GM21717 (cell line): ENCODE data around the gene CDC42EP5.
"Not testable (repeated sequence)": the region's sequence is repeated elsewhere in the genome, so short reads cannot be mapped to it uniquely, and the experiment has no call there.

Experiments used
- ATAC-seq: cut with Tn5 transposase; IDR thresholded peaks from one replicate; pipeline ENCODE4 v1.9.1; 2021; ENCODE audit warnings: mild to moderate bottlenecking, moderate library complexity; ENCODE audit not compliant: unreplicated experiment

The CDC42EP5 gene

DNA sequence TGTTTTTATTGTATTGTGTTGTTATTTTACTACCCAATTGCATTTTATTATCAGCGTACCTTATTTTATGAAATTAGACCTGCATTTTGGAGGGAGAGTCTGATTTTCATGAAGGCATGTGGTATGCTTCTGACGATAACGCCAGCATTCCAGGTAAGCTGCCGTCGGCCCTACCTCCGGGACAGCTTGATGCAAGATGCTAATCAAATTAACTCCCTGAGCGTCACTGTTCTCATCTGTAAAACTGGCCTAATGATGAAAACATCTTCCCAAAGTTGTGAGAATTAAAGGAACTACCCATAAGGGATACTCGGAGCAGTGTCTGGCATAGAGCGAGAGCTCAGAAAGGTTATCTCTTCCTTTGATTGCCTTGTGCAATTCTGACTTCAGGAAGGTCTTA lies 16.7 kb upstream of the CDC42EP5 start:
- ATAC-seq: no peak

- ATAC-seq: no peak
Observed at GRCh38 chr19:54489341-54489740, 16.2 kb upstream of the CDC42EP5 start.

GRCh38 chr19:54485851-54486250 lies 12.8 kb upstream of the CDC42EP5 start:
- no peak for ATAC-seq

DNA sequence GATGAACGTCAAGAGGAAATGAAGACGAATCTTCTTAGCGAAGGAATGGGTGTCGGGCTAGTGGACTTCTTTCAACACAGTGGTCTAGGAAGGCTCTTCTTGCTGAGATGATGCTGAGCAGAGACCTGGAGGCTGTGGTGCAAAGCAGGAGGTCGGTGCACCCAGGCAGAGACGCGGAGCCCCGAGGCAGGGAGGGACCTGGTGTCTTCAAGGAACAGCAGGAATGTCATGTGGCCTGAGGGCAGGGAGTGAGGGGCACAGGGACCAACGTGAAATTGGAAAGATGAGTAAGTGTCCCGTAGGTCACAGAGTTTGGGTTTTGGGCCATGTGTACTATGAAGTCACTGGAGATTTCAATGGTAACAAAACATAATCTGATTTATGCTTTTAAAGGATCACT lies 11.4 kb upstream of the CDC42EP5 start:
- ATAC-seq: no peak

DNA sequence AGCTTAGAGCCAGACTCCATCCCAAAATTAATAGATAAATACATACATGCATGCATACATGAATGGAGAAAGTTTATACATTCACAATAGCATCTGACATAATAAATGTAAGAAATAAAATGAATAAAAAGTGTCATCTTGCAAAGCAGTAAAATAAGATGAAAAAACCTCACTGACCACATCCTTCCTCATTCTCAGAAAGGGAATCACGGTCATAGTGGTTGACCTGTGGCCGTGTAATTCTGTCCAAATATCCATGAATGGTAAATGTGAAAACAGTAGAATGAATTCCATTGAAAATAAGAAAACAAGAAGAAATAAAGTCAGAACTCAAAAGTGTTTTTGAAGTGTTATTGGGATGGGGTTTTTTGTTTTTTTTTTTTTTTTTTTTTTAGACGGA lies 9.8 kb upstream of the CDC42EP5 start:
- ATAC-seq: no peak

DNA sequence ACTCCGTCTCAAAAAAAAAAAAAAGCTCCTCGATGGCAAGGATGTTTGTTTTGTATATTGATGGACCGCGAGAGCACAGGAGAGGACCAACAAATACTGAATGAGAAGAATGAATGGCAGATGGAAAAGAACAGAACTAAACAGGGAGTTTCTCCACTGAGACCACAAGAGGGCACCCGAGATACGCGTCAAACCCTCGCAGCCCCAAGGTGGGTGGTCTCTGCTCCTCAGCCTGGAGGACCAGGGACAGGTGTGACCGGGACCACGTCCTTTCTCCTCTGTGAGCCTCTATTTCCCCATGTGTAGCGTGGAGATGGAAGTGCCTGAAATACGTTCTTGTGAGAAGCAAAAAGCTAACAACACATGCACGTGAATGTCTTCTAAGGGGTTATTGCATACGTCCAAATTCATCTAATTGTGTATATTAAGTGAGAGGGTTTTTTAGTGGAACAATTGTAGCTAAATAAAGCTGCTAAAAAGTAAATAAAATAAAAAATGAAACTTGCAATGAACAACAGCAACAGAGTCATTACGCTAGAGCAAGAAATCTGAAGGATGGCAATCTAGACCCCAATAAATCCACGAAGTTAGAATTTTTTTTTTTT lies 8.3 kb upstream of the CDC42EP5 start:
- no peak for ATAC-seq

DNA sequence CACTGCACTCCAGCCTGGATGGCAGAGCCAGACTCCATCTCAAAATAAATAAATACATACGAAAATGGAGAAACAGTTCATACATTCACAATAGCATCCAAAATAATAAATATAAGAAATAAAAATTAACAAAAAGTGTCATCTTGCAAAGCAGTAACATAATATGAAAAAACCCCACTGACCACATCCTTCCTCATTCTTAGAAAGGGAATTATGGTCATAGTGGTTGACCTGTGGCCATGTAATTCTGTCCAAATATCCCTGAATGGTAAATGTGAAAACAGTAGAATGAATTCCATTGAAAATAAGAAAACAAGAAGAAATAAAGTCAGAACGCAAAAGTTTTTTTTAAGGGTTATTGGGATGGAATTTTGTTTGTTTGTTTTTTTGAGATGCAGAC lies 7.0 kb upstream of the CDC42EP5 start:
- ATAC-seq: no peak

DNA sequence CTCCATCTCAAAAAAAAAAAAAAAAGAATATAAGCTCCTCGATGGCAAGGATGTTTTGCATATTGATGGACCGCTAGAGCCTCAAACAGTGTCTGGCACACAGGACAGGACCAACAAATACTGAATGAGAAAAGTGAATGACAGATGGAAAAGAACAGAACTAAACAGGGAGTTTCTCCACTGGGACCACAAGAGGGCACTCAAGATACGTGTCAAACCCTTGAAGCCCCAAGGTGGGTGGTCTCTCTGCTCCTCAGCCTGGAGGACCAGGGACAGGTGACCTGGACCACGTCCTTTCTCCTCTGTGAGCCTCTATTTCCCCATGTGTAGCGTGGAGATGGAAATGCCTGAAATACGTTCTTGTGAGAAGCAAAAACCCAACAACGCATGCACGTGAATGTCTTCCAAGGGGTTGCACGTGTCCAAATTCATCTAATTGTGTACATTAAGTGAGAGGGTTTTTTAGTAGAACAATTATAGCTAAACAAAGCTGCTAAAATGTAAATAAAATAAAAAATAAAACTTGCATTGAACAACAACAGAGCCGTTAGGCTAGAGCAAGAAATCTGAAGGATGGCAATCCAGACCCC lies 5.7 kb upstream of the CDC42EP5 start:
- no peak for ATAC-seq

GRCh38 chr19:54477650-54478049 lies 4.6 kb upstream of the CDC42EP5 start:
- ATAC-seq: no peak

GRCh38 chr19:54475706-54476105 lies 2.6 kb upstream of the CDC42EP5 start:
- no peak for ATAC-seq

GRCh38 chr19:54473892-54474372 lies 836 bp upstream of the CDC42EP5 start:
- ATAC-seq: no peak

- ATAC-seq: no peak
Observed at GRCh38 chr19:54470991-54471782, 1.9 kb downstream of the CDC42EP5 start.

GRCh38 chr19:54470276-54470887 lies 2.7 kb downstream of the CDC42EP5 start:
- no peak for ATAC-seq

DNA sequence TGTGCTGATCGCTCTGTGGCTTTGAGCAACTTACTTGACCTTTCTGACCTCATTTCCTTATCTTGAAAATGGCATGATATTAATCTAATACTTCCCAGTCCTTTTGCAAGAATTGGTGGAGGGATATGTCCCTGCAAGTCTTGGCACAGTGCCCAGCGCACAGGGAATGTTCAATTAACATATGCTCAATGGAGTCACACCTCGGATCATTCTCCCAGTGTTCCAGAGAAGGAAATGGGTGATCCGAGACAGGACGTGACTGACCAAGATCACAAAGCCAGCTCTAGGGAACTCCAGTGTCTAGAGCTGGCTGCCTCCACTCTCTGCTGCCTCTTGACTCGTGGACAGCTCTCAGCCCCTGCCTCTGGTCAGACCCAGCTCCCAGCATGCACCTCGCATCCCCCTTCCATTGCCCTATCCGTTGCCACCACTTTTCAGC lies 3.6 kb downstream of the CDC42EP5 start:
- ATAC-seq: no peak

- not testable (repeated sequence) for ATAC-seq
Observed at GRCh38 chr19:54466110-54466480, 7.0 kb downstream of the CDC42EP5 start.

GRCh38 chr19:54465426-54466109 lies 7.5 kb downstream of the CDC42EP5 start:
- ATAC-seq: no peak

DNA sequence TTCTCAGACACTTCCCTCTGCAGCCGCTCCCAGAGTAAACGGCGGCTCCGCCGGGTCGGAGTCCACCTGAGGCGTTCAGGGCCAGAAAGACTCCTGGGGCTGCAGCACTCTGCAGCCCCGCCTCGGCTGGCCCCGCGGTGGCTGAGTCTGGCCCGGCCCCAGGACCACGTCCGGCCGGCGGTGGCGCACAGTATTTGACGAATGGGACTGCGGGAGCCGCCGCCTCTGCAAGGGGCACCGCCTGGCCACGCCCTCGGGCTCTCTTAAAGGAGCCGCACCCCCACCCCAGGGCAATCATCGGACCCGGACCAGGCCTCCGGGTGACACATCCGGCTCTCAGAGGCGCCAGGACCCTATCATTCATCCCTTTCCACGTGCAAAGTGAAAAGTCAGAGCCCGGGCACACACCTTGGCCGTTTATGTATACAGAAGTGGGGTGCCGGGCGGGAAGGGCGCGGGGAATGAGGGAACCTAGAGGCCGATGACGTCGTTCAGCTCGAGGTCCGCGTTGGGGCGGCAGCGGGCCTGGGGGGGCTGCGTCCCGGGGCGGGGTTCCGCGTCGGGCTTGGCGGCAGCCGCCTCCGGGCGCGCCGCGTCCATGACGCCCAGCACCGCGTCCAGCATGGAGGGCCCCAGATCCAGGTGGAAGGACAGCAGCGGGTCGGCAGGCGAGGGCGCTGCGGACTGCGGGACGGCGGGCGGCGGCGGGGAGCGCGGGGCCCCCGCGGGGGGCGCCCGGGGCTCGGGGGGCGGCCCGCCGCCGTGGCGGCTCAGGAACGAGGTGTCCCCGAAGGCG lies 8.3 kb downstream of the CDC42EP5 start:
- ATAC-seq: peak; percentile 33

GRCh38 chr19:54464044-54464629 lies 9.0 kb downstream of the CDC42EP5 start:
- peak; percentile 39 for ATAC-seq

- peak; percentile 43 for ATAC-seq
Observed at GRCh38 chr19:54463531-54464043, 9.5 kb downstream of the CDC42EP5 start, which contains the start of gene LENG9. Gene LENG9, minus strand, starts transcription at chr19:54463778. Its CDS starts 252 bp downstream, at chr19:54463526.
